NCI-H524 (cell line): ENCODE data around the gene MOCS3.

ENCODE experiments used
- DNase-seq, 2 experiments: peaks; one replicate each; lab custom pipeline; 2025; lab: John Stamatoyannopoulos, UW

MOCS3 gene

GRCh38 chr20:50982363-50982762 lies 23.7 kb downstream of the MOCS3 start:
- DNase-seq: no peak

- DNase-seq: no peak
Observed at GRCh38 chr20:50983321-50983720, 24.7 kb downstream of the MOCS3 start.

- DNase-seq: peak; percentile 69 to 89
Observed at GRCh38 chr20:50987493-50988210, 29.0 kb downstream of the MOCS3 start.

GRCh38 chr20:50991076-50991475 lies 32.5 kb downstream of the MOCS3 start:
- no peak for DNase-seq

GRCh38 chr20:50992336-50992732 lies 33.7 kb downstream of the MOCS3 start:
- no peak for DNase-seq

- DNase-seq: peak; percentile 86 to 93
Observed at GRCh38 chr20:50992733-50993457, 34.3 kb downstream of the MOCS3 start.

GRCh38 chr20:50993876-50994275 lies 35.3 kb downstream of the MOCS3 start:
- no peak for DNase-seq

- no peak for DNase-seq
Observed at GRCh38 chr20:50995506-50995905, 36.9 kb downstream of the MOCS3 start.

GRCh38 chr20:50996901-50997865 lies 38.6 kb downstream of the MOCS3 start:
- peak in 1 of 2 experiments; percentile 20 for DNase-seq

GRCh38 chr20:50999355-50999754 lies 40.7 kb downstream of the MOCS3 start:
- DNase-seq: no peak

GRCh38 chr20:51001430-51002265 lies 43.0 kb downstream of the MOCS3 start:
- DNase-seq: no peak

- DNase-seq: no peak
Observed at GRCh38 chr20:51002633-51003032, 44.0 kb downstream of the MOCS3 start.

GRCh38 chr20:51003753-51004152 lies 45.1 kb downstream of the MOCS3 start:
- no peak for DNase-seq

GRCh38 chr20:51004305-51004727 lies 45.7 kb downstream of the MOCS3 start:
- no peak for DNase-seq

GRCh38 chr20:51004781-51005180 lies 46.2 kb downstream of the MOCS3 start:
- no peak for DNase-seq

- DNase-seq: no peak
Observed at GRCh38 chr20:51005214-51005613, 46.6 kb downstream of the MOCS3 start.

- no peak for DNase-seq
Observed at GRCh38 chr20:51008718-51009117, 50.1 kb downstream of the MOCS3 start.

GRCh38 chr20:51009303-51010042 lies 50.9 kb downstream of the MOCS3 start:
- no peak for DNase-seq

GRCh38 chr20:51010043-51010365 lies 51.4 kb downstream of the MOCS3 start:
- DNase-seq: no peak

- DNase-seq: no peak
Observed at GRCh38 chr20:51010932-51011331, 52.3 kb downstream of the MOCS3 start.

- DNase-seq: no peak
Observed at GRCh38 chr20:51011479-51011878, 52.9 kb downstream of the MOCS3 start.
